Cardiac fibroblast (primary cell): ENCODE data around the gene KMT5B.

Source experiments
- DNase-seq, 2 donors: peaks; one replicate each; pipeline versions ENCODE4 v3.0.0 to v3.0.0-alpha.2; 2010; ENCODE audit warnings: low read depth in 2 of 2
- H3K4me3 ChIP-seq, 2 donors: replicated peaks in 1 of 2; 1 replicate in 1 of 2; 2 replicates in 1 of 2; pipeline ENCODE4 v1.5.1; 2011; ENCODE audit warnings: low read depth in 2 of 2, low read length in 2 of 2, mild to moderate bottlenecking in 2 of 2, moderate library complexity in 1 of 2
- TF ChIP-seq, protein P1 (sequence below): IDR thresholded peaks from one replicate; pipeline ENCODE4 v1.5.1; 2011; ENCODE audit warnings: low read depth, mild to moderate bottlenecking, low read length, inconsistent platforms

The KMT5B gene

DNA sequence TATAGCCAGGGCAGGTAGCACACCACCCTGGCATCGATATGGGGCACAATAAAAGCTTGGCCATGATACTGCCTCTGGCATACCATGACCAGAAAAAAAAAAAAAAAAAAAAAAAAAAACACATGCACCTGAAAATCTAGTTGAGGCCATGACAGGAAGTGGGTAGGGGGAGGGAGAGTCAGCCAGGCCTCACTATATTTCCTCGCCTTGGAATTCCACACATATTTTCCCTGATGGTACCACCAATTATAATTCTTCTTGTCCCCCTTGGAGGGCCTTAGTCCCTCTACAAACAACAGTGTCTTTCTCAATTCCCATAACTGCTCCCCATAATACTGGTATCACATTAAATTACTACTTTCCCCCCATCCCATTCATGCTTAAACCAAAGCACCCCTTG, 79.3 kb downstream of the KMT5B start:
- no peak overlapping the region for H3K4me3 ChIP-seq
- TF ChIP-seq, protein P1, sequence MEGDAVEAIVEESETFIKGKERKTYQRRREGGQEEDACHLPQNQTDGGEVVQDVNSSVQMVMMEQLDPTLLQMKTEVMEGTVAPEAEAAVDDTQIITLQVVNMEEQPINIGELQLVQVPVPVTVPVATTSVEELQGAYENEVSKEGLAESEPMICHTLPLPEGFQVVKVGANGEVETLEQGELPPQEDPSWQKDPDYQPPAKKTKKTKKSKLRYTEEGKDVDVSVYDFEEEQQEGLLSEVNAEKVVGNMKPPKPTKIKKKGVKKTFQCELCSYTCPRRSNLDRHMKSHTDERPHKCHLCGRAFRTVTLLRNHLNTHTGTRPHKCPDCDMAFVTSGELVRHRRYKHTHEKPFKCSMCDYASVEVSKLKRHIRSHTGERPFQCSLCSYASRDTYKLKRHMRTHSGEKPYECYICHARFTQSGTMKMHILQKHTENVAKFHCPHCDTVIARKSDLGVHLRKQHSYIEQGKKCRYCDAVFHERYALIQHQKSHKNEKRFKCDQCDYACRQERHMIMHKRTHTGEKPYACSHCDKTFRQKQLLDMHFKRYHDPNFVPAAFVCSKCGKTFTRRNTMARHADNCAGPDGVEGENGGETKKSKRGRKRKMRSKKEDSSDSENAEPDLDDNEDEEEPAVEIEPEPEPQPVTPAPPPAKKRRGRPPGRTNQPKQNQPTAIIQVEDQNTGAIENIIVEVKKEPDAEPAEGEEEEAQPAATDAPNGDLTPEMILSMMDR = no peak
- DNase-seq = no peak

DNA sequence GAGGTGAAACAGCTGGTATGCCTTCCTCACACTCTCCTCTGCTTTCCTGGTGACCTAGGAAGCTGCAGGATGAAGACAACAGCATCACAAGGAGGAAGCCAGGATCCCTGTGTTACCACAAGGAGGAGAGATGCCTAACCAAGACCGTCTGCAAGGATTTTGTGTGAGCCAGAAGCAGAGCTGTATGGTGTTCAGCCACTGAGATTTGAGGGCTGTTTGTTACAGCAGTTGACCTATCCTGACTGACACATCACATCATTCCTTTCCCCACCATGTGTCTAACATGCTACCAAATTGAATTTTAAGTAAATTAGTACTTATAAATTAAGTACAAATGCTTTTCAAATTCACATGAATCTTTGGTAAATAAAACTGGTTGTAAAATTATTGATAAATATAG, 83.0 kb downstream of the KMT5B start:
- no peak for DNase-seq
- TF ChIP-seq, protein P1 = no peak
- H3K4me3 ChIP-seq = no peak overlapping the region

DNA sequence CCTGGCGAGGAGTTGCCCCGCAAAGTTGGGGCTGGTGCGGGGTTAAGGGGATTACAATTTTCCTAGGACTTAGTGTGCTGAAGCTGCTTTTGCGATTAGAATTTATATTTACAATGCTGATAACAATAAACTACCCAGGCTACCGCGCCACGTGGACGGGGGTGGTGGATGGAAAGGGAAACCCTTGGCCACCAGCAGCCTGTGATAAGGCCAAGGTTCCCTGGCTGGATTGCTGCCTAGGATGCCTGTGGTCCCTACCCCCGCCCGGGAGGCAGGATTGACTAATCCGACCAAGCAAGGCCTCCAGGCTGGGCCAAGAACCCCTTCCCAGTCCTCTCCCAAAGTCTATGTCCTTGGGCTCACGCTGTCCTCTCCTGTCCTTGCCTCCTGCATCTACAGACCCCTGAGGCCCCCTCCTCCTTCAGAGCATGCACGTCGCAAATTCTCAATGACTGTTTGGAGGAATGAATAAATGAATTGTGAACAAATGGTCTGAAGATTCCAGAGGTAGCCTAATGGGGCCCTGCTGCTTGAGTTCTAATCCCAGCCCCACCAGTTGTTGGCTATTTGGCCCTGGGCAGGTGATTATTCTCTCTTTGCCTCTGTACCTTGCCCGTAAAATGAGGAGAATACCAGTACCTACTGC, 84.3 kb downstream of the KMT5B start:
- peak overlapping the region; percentile 31 to 36 for H3K4me3 ChIP-seq
- peak; percentile 32 to 91 for DNase-seq
- TF ChIP-seq, protein P1 = no peak

DNA sequence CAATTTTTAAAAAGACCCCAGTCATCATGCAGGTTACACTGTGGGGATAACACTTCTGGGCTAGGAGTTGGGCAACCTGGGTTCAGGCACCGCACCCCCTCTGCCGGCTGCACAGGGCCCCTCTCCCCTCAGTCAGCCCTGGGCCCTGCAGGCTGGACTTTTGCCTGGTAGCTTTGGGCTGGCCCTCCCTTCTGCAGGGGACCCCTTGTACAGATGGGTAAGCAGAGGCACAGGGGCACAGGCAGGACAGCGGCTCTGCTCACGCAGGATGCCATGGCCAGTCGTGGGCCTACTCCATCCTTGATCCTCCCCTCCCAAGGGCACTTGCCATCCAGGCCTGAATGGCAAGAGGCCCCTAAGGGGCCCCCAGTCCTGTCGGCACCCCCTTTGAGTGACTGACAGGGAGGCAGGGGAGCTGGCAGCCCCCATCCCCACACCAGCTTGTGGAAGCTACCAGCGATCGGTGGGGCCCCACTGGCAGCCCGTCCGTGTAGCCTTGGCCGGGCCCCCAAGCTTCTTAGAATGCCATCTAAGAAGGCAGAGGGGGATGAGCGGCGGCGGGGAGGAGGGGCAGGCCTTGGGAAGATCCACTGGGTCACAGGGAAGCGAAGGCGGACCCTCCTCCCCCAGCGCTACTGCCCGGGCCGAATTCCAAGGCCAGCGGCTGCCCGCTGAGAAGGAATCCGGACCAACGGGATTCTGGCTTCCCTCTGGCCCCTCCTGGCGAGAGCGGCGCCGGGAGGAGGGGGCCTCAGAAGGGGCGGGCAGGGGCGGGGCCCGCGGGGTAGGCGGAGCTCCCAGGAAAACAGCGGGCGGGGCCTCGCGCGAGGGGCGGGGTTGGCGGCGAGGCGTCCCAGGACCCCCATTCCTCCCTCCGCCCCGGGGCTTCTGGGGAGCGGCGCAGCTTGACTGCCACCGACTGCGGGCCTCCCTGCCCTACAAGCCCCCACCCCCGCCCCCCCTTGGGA, 85.1 kb downstream of the KMT5B start:
- TF ChIP-seq, protein P1 = no peak
- DNase-seq = peak in 1 of 2 donors; percentile 89
- peak overlapping the region; percentile 31 to 36 for H3K4me3 ChIP-seq

DNA sequence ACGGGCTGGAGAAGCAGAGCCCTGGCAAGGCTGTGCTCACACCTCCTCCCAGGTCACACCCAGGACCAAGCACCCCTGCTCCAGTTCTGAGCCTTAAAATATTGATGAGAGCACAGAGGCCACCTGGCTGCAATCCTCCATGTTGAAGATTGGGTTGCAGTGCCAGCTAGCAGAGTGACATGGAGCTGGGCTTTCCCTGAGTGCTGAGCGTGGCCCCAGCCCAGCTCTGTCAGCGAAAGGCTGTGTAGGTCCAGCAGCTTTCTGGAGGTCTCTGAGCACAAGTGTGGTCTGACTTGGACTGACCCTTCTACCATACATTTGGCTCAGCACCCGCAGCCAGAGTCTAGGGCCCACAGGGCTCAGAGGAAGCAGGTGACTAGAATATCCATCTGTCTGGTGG, 87.9 kb downstream of the KMT5B start:
- DNase-seq = no peak
- TF ChIP-seq, protein P1 = no peak

DNA sequence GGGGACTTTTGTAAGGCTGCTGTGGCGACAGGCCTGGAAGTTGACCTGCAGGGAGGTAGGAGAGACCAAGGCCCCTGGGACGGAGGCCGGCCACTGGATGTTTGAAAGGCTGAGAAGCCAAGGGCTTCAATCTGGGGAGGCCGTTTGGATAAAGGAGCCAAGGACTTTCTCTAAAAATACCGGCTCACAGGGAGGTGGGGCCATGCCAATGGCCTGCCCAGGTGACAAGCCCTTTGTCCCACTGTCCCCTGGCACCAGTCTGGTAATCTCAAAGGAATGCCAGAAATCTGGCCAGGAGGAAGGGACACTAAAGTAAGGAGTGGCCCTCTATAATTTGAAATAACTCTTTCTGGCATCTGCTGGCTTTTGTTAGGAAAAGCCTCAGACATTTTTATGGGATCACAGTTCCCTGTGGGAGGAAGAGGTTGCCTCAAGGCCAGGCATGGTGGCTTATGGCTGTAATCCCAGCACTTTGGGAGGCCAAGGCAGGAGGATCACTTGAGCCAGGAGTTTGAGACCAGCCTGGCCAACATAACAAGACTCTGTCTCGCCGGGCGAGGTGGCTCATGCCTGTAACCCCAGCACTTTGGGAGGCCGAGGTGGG, 90.1 kb downstream of the KMT5B start:
- H3K4me3 ChIP-seq = no peak overlapping the region
- DNase-seq = no peak
- TF ChIP-seq, protein P1 = no peak

More for the DNA sequence above, 87.9 kb downstream of the KMT5B start:
- H3K4me3 ChIP-seq = no peak overlapping the region
